HG03103 (cell line): ENCODE data around the gene ZNF425.
A peak's percentile ranks its signal among the peaks of the same experiment; 100 is the strongest.
"Not testable (repeated sequence)": the region's sequence is repeated elsewhere in the genome, so short reads cannot be mapped to it uniquely, and the experiment has no call there.

Experiments used
- ATAC-seq: cut with Tn5 transposase; IDR thresholded peaks from one replicate; pipeline ENCODE4 v1.9.1; 2021; ENCODE audit warnings: low read depth; ENCODE audit not compliant: unreplicated experiment

Gene ZNF425

GRCh38 chr7:149125863-149126661 lies at the start of gene ZNF425:
Gene ZNF425, minus strand, starts transcription at chr7:149126324. Its CDS starts 111 bp downstream, at chr7:149126213.
- peak; percentile 84 for ATAC-seq

- no peak for ATAC-seq
These were observed 49.0 kb upstream of the ZNF425 start for GRCh38 chr7:149175150-149175549.

- no peak for ATAC-seq
These were observed 46.4 kb upstream of the ZNF425 start for GRCh38 chr7:149172534-149172920.

GRCh38 chr7:149171892-149172533 lies 45.9 kb upstream of the ZNF425 start:
- no peak for ATAC-seq

GRCh38 chr7:149166630-149167352 lies 40.7 kb upstream of the ZNF425 start:
- no peak for ATAC-seq

- no peak for ATAC-seq
These were observed 40.0 kb upstream of the ZNF425 start for GRCh38 chr7:149166142-149166541.

- no peak for ATAC-seq
These were observed 35.2 kb upstream of the ZNF425 start for GRCh38 chr7:149161241-149161848.

GRCh38 chr7:149156898-149157297 lies 30.8 kb upstream of the ZNF425 start:
- ATAC-seq = no peak

- ATAC-seq = no peak
These were observed 27.9 kb upstream of the ZNF425 start for GRCh38 chr7:149154056-149154455.

GRCh38 chr7:149153346-149153745 lies 27.2 kb upstream of the ZNF425 start:
- no peak for ATAC-seq

- ATAC-seq = no peak
These were observed 24.9 kb upstream of the ZNF425 start for GRCh38 chr7:149150981-149151380.

GRCh38 chr7:149147752-149148653 lies 21.9 kb upstream of the ZNF425 start:
- peak; percentile 21 for ATAC-seq

GRCh38 chr7:149147072-149147751 lies 21.1 kb upstream of the ZNF425 start, which contains the start of gene ZNF398:
Gene ZNF398, plus strand, starts transcription at chr7:149147453. Its CDS starts 290 bp downstream, at chr7:149147743.
- peak; percentile 58 for ATAC-seq

- no peak for ATAC-seq
These were observed 19.1 kb upstream of the ZNF425 start for GRCh38 chr7:149145031-149145845.

- ATAC-seq = not testable (repeated sequence)
These were observed 18.4 kb upstream of the ZNF425 start for GRCh38 chr7:149144436-149144922.

- ATAC-seq = no peak
These were observed 15.8 kb upstream of the ZNF425 start for GRCh38 chr7:149141893-149142292.

GRCh38 chr7:149140831-149141230 lies 14.7 kb upstream of the ZNF425 start:
- ATAC-seq = no peak

GRCh38 chr7:149136118-149136517 lies 10.0 kb upstream of the ZNF425 start:
- no peak for ATAC-seq
